ENCODE measurements around the gene SLC2A3. TPM values are rescaled to one million over a fixed set of nuclear protein-coding genes. Genes with fewer than 3 reads are reported as not detected.

SLC2A3 gene
- total RNA-seq, result 65.5 and 66.7 TPM in 2 replicates

GRCh38 chr12:7935590-7936581 lies at the start of gene SLC2A3:
Gene SLC2A3 (minus strand): TSS chr12:7936187. CDS start chr12:7936034, 153 bp downstream.

GRCh38 chr12:7872566-7873319 lies 63.2 kb downstream of the SLC2A3 start, which contains the start of gene SLC2A14:
Gene SLC2A14 (minus strand): TSS chr12:7872915. CDS start chr12:7869880, 3,035 bp downstream.

Other genes with a start within 250 kb of the SLC2A3 start
- gene GDF3, start 240.4 kb downstream of the SLC2A3 start, total RNA-seq, result not detected in 2 replicates
- gene DPPA3, start 224.8 kb downstream of the SLC2A3 start, total RNA-seq, result not detected in 2 replicates
- gene CLEC4C, start 188.8 kb downstream of the SLC2A3 start, total RNA-seq, result not detected in 2 replicates
- gene NANOGNB, start 171.0 kb downstream of the SLC2A3 start, total RNA-seq, result not detected in 2 replicates
- under 0.01 TPM in 2 replicates for gene NANOG, start 146.8 kb downstream of the SLC2A3 start, total RNA-seq
- 0.17 TPM in 1 of 2 replicates, not detected in the other for gene SLC2A14, start 63.3 kb downstream of the SLC2A3 start, total RNA-seq
- gene FOXJ2, start 96.5 kb upstream of the SLC2A3 start, total RNA-seq, result 8.0 and 8.3 TPM in 2 replicates
- gene C3AR1, start 130.2 kb upstream of the SLC2A3 start, total RNA-seq, result 0.15 TPM in 1 of 2 replicates, not detected in the other
- gene NECAP1, start 146.1 kb upstream of the SLC2A3 start, total RNA-seq, result 37.4 and 63.8 TPM in 2 replicates
- gene CLEC4A, start 187.4 kb upstream of the SLC2A3 start, total RNA-seq, result 0.87 and 2.2 TPM in 2 replicates
- not detected in 2 replicates for gene ZNF705A, start 220.8 kb upstream of the SLC2A3 start, total RNA-seq